ENCODE results near the gene CTDSPL2. TPM values are rescaled to one million over a fixed set of nuclear protein-coding genes. Genes with fewer than 3 reads are reported as not detected.
A peak's percentile ranks its signal among the peaks of the same experiment; 100 is the strongest.
"Not testable (repeated sequence)": the region's sequence is repeated elsewhere in the genome, so short reads cannot be mapped to it uniquely, and the experiment has no call there.

CTDSPL2 gene
- total RNA-seq, 1 donor from 2014 or later, result 85.7 TPM

- no peaks in the 10 kb centered on the region for H3K36me3 Mint-ChIP-seq (ENCODE audit: low read depth)
- peaks cover 8% of the 10 kb centered on the region for H3K4me1 Mint-ChIP-seq
- H3K4me3 Mint-ChIP-seq, result peak overlapping the region; percentile 18
- no peak overlapping the region for H3K27ac Mint-ChIP-seq (ENCODE audit: unreplicated experiment)
- no peaks in the 10 kb centered on the region for H3K27me3 Mint-ChIP-seq (ENCODE audit: low read depth)
- H3K9me3 Mint-ChIP-seq, result no peaks in the 10 kb centered on the region
- no peak for TF ChIP-seq CTCF (conservative IDR thresholded peaks at IDR 0.05)
- no peak for DNase-seq (ENCODE audit: low read depth, low spot score)
Observed at GRCh38 chr15:44529864-44530604, 102.6 kb downstream of the CTDSPL2 start.

GRCh38 chr15:44530653-44531052, 103.2 kb downstream of the CTDSPL2 start:
- DNase-seq (ENCODE audit: low read depth, low spot score), result no peak
- no peak overlapping the region for H3K27ac Mint-ChIP-seq (ENCODE audit: unreplicated experiment)

GRCh38 chr15:44532275-44532674, 104.8 kb downstream of the CTDSPL2 start:
- H3K9me3 Mint-ChIP-seq; H3K27me3 Mint-ChIP-seq (ENCODE audit: low read depth); H3K36me3 Mint-ChIP-seq (ENCODE audit: low read depth); H3K27ac Mint-ChIP-seq (ENCODE audit: unreplicated experiment); DNase-seq (ENCODE audit: low read depth, low spot score): not testable (repeated sequence)
- Mint-ChIP-seq H3K4me1 (peaks cover 16% of the 10 kb centered on the region), H3K4me3 (peak overlapping the region; percentile 10)

More at GRCh38 chr15:44530653-44531052, 103.2 kb downstream of the CTDSPL2 start:
- Mint-ChIP-seq H3K36me3 (ENCODE audit: low read depth) (no peaks in the 10 kb centered on the region), H3K4me3 (peak overlapping the region; percentile 18), H3K27me3 (ENCODE audit: low read depth) (no peaks in the 10 kb centered on the region), H3K4me1 (peaks cover 13% of the 10 kb centered on the region), H3K9me3 (no peaks in the 10 kb centered on the region)
- no peak for TF ChIP-seq CTCF (conservative IDR thresholded peaks at IDR 0.05)

GRCh38 chr15:44532689-44533088, 105.3 kb downstream of the CTDSPL2 start:
- Mint-ChIP-seq H3K27me3 (ENCODE audit: low read depth) (no peaks in the 10 kb centered on the region), H3K27ac (ENCODE audit: unreplicated experiment) (no peak overlapping the region), H3K9me3 (no peaks in the 10 kb centered on the region), H3K36me3 (ENCODE audit: low read depth) (peaks cover 3% of the 10 kb centered on the region), H3K4me1 (peaks cover 15% of the 10 kb centered on the region), H3K4me3 (peak overlapping the region; percentile 71)
- peak; percentile 28 for TF ChIP-seq CTCF (conservative IDR thresholded peaks at IDR 0.05)
- no peak for DNase-seq (ENCODE audit: low read depth, low spot score)

- DNase-seq (ENCODE audit: low read depth, low spot score), result no peak
- Mint-ChIP-seq H3K9me3 (no peaks in the 10 kb centered on the region), H3K36me3 (ENCODE audit: low read depth) (peaks cover 8% of the 10 kb centered on the region)
Observed at GRCh38 chr15:44535092-44535491, 107.7 kb downstream of the CTDSPL2 start.

More at GRCh38 chr15:44535092-44535491, 107.7 kb downstream of the CTDSPL2 start:
- peaks cover 26% of the 10 kb centered on the region for H3K4me1 Mint-ChIP-seq
- peak overlapping the region; percentile 86 for H3K4me3 Mint-ChIP-seq
- no peak for TF ChIP-seq CTCF (conservative IDR thresholded peaks at IDR 0.05)
- no peaks in the 10 kb centered on the region for H3K27me3 Mint-ChIP-seq (ENCODE audit: low read depth)
- peak overlapping the region; percentile 5 for H3K27ac Mint-ChIP-seq (ENCODE audit: unreplicated experiment)

Measured in neural crest cell (in vitro differentiated cells).